MM.1S (cell line): Measurements from ENCODE around the gene ADK.

ENCODE experiments used
- DNase-seq: peaks from one replicate; pipeline ENCODE4 v3.0.0-alpha.2; 2015
- H2AFZ ChIP-seq: fragments of 300-600 bp; sonication (generic); 2 replicates; pipeline ENCODE4 v1.6.0; 2016; ENCODE audit warnings: antibody characterized with exemption, low read length
- H3F3A ChIP-seq: fragments of 300-600 bp; sonication (generic); 2 replicates; pipeline ENCODE4 v1.6.1; 2016; ENCODE audit warnings: mild to moderate bottlenecking, antibody characterized with exemption, low read length, moderate library complexity, mixed read lengths; ENCODE audit not compliant: insufficient read depth
- H3K27ac ChIP-seq: fragments of 300-600 bp; sonication (generic); 2 replicates; pipeline ENCODE4 v1.5.1; 2016; ENCODE audit warnings: mild to moderate bottlenecking, low read length
- H3K27me3 ChIP-seq: fragments of 300-600 bp; sonication (generic); replicated peaks from 2 replicates; pipeline ENCODE4 v1.6.0; 2016; ENCODE audit warnings: low read length; ENCODE audit not compliant: insufficient read depth
- H3K36me3 ChIP-seq: fragments of 300-600 bp; sonication (generic); replicated peaks from 2 replicates; pipeline ENCODE4 v1.6.1; 2016; ENCODE audit warnings: mild to moderate bottlenecking, low read length, mixed read lengths; ENCODE audit not compliant: insufficient read depth
- H3K4me1 ChIP-seq: fragments of 300-600 bp; sonication (generic); 2 replicates; pipeline ENCODE4 v1.6.1; 2016; ENCODE audit warnings: low read length, mixed read lengths
- H3K4me2 ChIP-seq: fragments of 300-600 bp; sonication (generic); 2 replicates; pipeline ENCODE4 v1.6.0; 2016; ENCODE audit warnings: low read depth, low read length
- H3K4me3 ChIP-seq: fragments of 300-600 bp; sonication (generic); 2 replicates; pipeline ENCODE4 v1.5.1; 2016; ENCODE audit warnings: low read length, mixed read lengths
- H3K79me2 ChIP-seq: fragments of 300-600 bp; sonication (generic); 2 replicates; pipeline ENCODE4 v1.6.1; 2016; ENCODE audit warnings: mixed run types, low read length, mixed read lengths
- H3K9ac ChIP-seq: fragments of 300-600 bp; sonication (generic); 2 replicates; pipeline ENCODE4 v1.6.1; 2016; ENCODE audit warnings: low read length, mixed read lengths
- H3K9me2 ChIP-seq: fragments of 300-600 bp; sonication (generic); replicated peaks from 2 replicates; pipeline ENCODE4 v1.6.1; 2016; ENCODE audit warnings: mild to moderate bottlenecking, low read length, mixed read lengths; ENCODE audit not compliant: insufficient read depth
- H3K9me3 ChIP-seq: fragments of 300-600 bp; sonication (generic); replicated peaks from 2 replicates; pipeline ENCODE4 v1.6.1; 2016; ENCODE audit warnings: mild to moderate bottlenecking, low read length, mixed read lengths; ENCODE audit not compliant: insufficient read depth
- H4K20me1 ChIP-seq: fragments of 300-600 bp; sonication (generic); 2 replicates; pipeline ENCODE4 v1.6.1; 2016; ENCODE audit warnings: mild to moderate bottlenecking, low read length, moderate library complexity, mixed read lengths; ENCODE audit not compliant: insufficient read depth
- CTCF ChIP-seq: fragments of 300-600 bp; sonication (generic); IDR thresholded peaks from 2 replicates; pipeline ENCODE4 v1.5.1; 2016; ENCODE audit warnings: antibody characterized with exemption, low read length, mixed read lengths
- EZH2 ChIP-seq: fragments of 300-600 bp; sonication (generic); optimal IDR thresholded peaks from 2 replicates; pipeline ENCODE3; 2017; ENCODE audit warnings: low read depth, mild to moderate bottlenecking, antibody characterized with exemption, low read length, mixed read lengths
- EZH2phosphoT487 ChIP-seq: fragments of 300-600 bp; sonication (generic); IDR thresholded peaks from 2 replicates; pipeline ENCODE4 v1.6.1; 2018; ENCODE audit warnings: antibody characterized with exemption, low read length

ADK gene

GRCh38 chr10:74433993-74434392 is 283.0 kb downstream of the ADK start:
- no peaks in the 10 kb centered on the region for H3K9me2 ChIP-seq
- no peak overlapping the region for H2AFZ ChIP-seq
- no peaks in the 10 kb centered on the region for H3F3A ChIP-seq
- H3K9ac ChIP-seq: no peak overlapping the region
- H3K9me3 ChIP-seq: no peaks in the 10 kb centered on the region
- H3K4me1 ChIP-seq: no peaks in the 10 kb centered on the region
- no peaks in the 10 kb centered on the region for H3K79me2 ChIP-seq
- H3K27ac ChIP-seq: no peak overlapping the region
- no peak overlapping the region for H3K4me2 ChIP-seq
- no peak overlapping the region for H3K4me3 ChIP-seq
- no peaks in the 10 kb centered on the region for H3K36me3 ChIP-seq
- H4K20me1 ChIP-seq: no peaks in the 10 kb centered on the region
- DNase-seq: no peak
- H3K27me3 ChIP-seq: no peaks in the 10 kb centered on the region
- no peak for TF ChIP-seq EZH2
- TF ChIP-seq EZH2phosphoT487: no peak
- no peak for TF ChIP-seq CTCF

- Histone ChIP-seq H3K36me3 (no peaks in the 10 kb centered on the region), H3K9ac (no peak overlapping the region), H3K4me3 (no peak overlapping the region)
Measured at GRCh38 chr10:74434547-74434946, 283.5 kb downstream of the ADK start.

GRCh38 chr10:74436523-74437170 is 285.6 kb downstream of the ADK start:
- Histone ChIP-seq H3K27ac (no peak overlapping the region), H3K79me2 (no peaks in the 10 kb centered on the region), H3K4me1 (no peaks in the 10 kb centered on the region), H3K4me3 (no peak overlapping the region), H2AFZ (no peak overlapping the region), H4K20me1 (no peaks in the 10 kb centered on the region), H3K9me2 (no peaks in the 10 kb centered on the region), H3F3A (no peaks in the 10 kb centered on the region), H3K4me2 (no peak overlapping the region), H3K27me3 (no peaks in the 10 kb centered on the region), H3K9me3 (no peaks in the 10 kb centered on the region), H3K9ac (no peak overlapping the region), H3K36me3 (no peaks in the 10 kb centered on the region)
- TF ChIP-seq EZH2 (no peak), EZH2phosphoT487 (no peak), CTCF (no peak)
- no peak for DNase-seq

More at GRCh38 chr10:74434547-74434946, 283.5 kb downstream of the ADK start:
- H3K27ac ChIP-seq: no peak overlapping the region
- H3K79me2 ChIP-seq: no peaks in the 10 kb centered on the region
- H3K9me3 ChIP-seq: no peaks in the 10 kb centered on the region
- no peaks in the 10 kb centered on the region for H4K20me1 ChIP-seq
- no peaks in the 10 kb centered on the region for H3K4me1 ChIP-seq
- no peaks in the 10 kb centered on the region for H3F3A ChIP-seq
- no peak overlapping the region for H3K4me2 ChIP-seq
- H3K9me2 ChIP-seq: no peaks in the 10 kb centered on the region
- no peak for TF ChIP-seq EZH2
- no peak for TF ChIP-seq EZH2phosphoT487
- no peak for TF ChIP-seq CTCF
- no peak for DNase-seq
- no peaks in the 10 kb centered on the region for H3K27me3 ChIP-seq
- no peak overlapping the region for H2AFZ ChIP-seq
